DOHH2 (cell line): Measurements from ENCODE around the gene FOXN4.

Experiments
- H3F3A ChIP-seq: fragments of 200-600 bp; sonication (generic), shearing (Covaris generic); 2 replicates; pipeline ENCODE4 v1.6.0; 2016; ENCODE audit warnings: antibody characterized with exemption, mild to moderate bottlenecking; ENCODE audit not compliant: control insufficient read depth, insufficient read depth
- H3K27ac ChIP-seq: fragments of 200-600 bp; sonication (generic); 2 replicates; pipeline ENCODE4 v1.5.1; 2014; ENCODE audit warnings: low read depth, mild to moderate bottlenecking, low read length, moderate library complexity
- H3K27me3 ChIP-seq: fragments of 200-600 bp; sonication (generic); 2 replicates; pipeline ENCODE4 v1.6.1; 2014; ENCODE audit warnings: mild to moderate bottlenecking, low read length, mixed read lengths; ENCODE audit not compliant: control insufficient read depth
- H3K36me3 ChIP-seq: fragments of 200-600 bp; sonication (generic); 2 replicates; pipeline ENCODE4 v1.6.1; 2014; ENCODE audit warnings: mild to moderate bottlenecking, low read length, moderate library complexity, mixed read lengths; ENCODE audit not compliant: control insufficient read depth
- H3K4me1 ChIP-seq: fragments of 200-600 bp; sonication (generic); 2 replicates; pipeline ENCODE4 v1.6.1; 2014; ENCODE audit warnings: mild to moderate bottlenecking, low read length, mixed read lengths; ENCODE audit not compliant: control insufficient read depth
- H3K4me2 ChIP-seq: fragments of 200-600 bp; sonication (generic); 2 replicates; pipeline ENCODE4 v1.6.0; 2014; ENCODE audit warnings: mild to moderate bottlenecking, low read length, moderate library complexity
- H3K4me3 ChIP-seq: fragments of 200-600 bp; sonication (generic); 2 replicates; pipeline ENCODE4 v1.5.1; 2014; ENCODE audit warnings: mild to moderate bottlenecking, low read length, mixed read lengths
- H3K79me2 ChIP-seq: fragments of 200-600 bp; sonication (generic); 2 replicates; pipeline ENCODE4 v1.6.1; 2014; ENCODE audit warnings: mild to moderate bottlenecking, low read length, mixed read lengths; ENCODE audit not compliant: control insufficient read depth
- H3K9me2 ChIP-seq: fragments of 200-600 bp; sonication (generic); replicated peaks from 2 replicates; pipeline ENCODE4 v1.6.1; 2014; ENCODE audit warnings: mild to moderate bottlenecking, low read length, mixed read lengths; ENCODE audit not compliant: control insufficient read depth
- H3K9me3 ChIP-seq: fragments of 200-600 bp; sonication (generic); 2 replicates; pipeline ENCODE4 v1.6.1; 2014; ENCODE audit warnings: antibody characterized with exemption, low read length, mixed read lengths; ENCODE audit not compliant: control insufficient read depth, insufficient read depth
- H4K20me1 ChIP-seq: fragments of 200-600 bp; sonication (generic); 2 replicates; pipeline ENCODE4 v1.6.0; 2014; ENCODE audit warnings: low read depth, mild to moderate bottlenecking, antibody characterized with exemption, low read length, moderate library complexity; ENCODE audit not compliant: control insufficient read depth, insufficient read depth
- EZH2phosphoT487 ChIP-seq: fragments of 200-600 bp; sonication (generic); IDR thresholded peaks from 2 replicates; pipeline ENCODE4 v1.6.1; 2017; ENCODE audit warnings: borderline replicate concordance, mild to moderate bottlenecking, antibody characterized with exemption, low read length, moderate library complexity, mixed read lengths
- TF ChIP-seq, protein P1 (sequence below): fragments of 200-600 bp; sonication (generic); IDR thresholded peaks from one replicate; pipeline ENCODE4 v1.5.1; 2014; ENCODE audit warnings: antibody characterized with exemption, mild to moderate bottlenecking, low read depth, low read length; ENCODE audit not compliant: poor library complexity, severe bottlenecking

Gene FOXN4

DNA sequence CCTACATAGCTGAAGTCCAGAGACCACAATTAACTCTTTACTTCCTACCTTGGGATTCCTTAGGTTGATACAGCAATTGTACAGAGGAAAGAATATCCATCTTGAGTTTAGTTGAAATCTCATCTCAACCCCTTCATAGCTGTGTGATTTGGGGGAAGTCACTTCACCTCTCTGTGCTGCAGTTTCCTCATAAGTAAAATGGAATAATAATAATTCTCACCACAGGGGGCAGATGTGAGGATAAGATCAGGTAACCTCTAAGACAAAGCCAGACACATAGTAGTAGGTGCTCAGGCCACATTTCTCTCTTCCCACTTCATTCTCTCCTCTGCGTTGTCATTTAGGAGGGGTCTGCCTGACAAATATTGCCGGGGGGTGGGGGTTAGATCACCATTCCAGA, 6.7 kb downstream of the FOXN4 start:
- Histone ChIP-seq H3K9me3 (no peaks in the 10 kb centered on the region), H3F3A (no peaks in the 10 kb centered on the region), H3K27ac (no peak overlapping the region), H3K4me3 (no peak overlapping the region), H3K9me2 (no peaks in the 10 kb centered on the region), H3K27me3 (peaks cover 11% of the 10 kb centered on the region; the same call in 1 of the 2 replicates), H3K4me2 (no peak overlapping the region), H4K20me1 (no peaks in the 10 kb centered on the region), H3K79me2 (no peaks in the 10 kb centered on the region), H3K36me3 (no peaks in the 10 kb centered on the region), H3K4me1 (no peaks in the 10 kb centered on the region)
- TF ChIP-seq, protein P1, sequence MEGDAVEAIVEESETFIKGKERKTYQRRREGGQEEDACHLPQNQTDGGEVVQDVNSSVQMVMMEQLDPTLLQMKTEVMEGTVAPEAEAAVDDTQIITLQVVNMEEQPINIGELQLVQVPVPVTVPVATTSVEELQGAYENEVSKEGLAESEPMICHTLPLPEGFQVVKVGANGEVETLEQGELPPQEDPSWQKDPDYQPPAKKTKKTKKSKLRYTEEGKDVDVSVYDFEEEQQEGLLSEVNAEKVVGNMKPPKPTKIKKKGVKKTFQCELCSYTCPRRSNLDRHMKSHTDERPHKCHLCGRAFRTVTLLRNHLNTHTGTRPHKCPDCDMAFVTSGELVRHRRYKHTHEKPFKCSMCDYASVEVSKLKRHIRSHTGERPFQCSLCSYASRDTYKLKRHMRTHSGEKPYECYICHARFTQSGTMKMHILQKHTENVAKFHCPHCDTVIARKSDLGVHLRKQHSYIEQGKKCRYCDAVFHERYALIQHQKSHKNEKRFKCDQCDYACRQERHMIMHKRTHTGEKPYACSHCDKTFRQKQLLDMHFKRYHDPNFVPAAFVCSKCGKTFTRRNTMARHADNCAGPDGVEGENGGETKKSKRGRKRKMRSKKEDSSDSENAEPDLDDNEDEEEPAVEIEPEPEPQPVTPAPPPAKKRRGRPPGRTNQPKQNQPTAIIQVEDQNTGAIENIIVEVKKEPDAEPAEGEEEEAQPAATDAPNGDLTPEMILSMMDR, result peak; percentile 27
- TF ChIP-seq EZH2phosphoT487, result no peak

DNA sequence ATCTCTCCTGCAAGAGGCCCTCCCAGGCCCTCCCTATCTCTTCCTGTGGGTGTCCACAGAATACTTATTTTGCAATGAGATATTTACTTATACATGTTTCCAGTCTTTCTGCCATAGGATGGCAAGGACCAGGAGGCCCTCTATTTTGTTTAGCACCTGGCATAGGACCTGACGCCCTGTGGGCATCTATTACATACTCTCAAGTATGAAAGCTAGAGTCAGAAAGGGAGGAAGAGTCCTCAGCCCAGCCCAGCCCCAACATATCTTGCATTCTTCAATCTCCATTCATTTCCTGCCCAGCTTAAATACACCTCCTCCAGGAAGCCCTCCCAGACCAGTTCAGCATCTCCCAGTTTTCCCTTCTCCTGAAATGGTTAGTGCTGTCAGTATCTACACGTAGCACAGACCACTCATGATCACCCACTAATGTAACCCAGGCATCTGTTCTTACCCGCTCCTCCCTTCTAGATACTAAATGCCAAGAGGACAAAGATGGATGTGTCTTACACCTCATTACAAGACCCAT, 7.4 kb downstream of the FOXN4 start:
- H3K9me2 ChIP-seq, result no peaks in the 10 kb centered on the region
- H3K79me2 ChIP-seq, result no peaks in the 10 kb centered on the region
- H3F3A ChIP-seq, result no peaks in the 10 kb centered on the region
- H3K4me3 ChIP-seq, result no peak overlapping the region
- H3K27me3 ChIP-seq, result peaks cover 9% of the 10 kb centered on the region; the same call in 1 of the 2 replicates
- H3K4me2 ChIP-seq, result no peak overlapping the region
- no peaks in the 10 kb centered on the region for H3K4me1 ChIP-seq
- no peaks in the 10 kb centered on the region for H4K20me1 ChIP-seq
- no peaks in the 10 kb centered on the region for H3K36me3 ChIP-seq
- no peak overlapping the region for H3K27ac ChIP-seq
- H3K9me3 ChIP-seq, result no peaks in the 10 kb centered on the region
- TF ChIP-seq, protein P1, result no peak

GRCh38 chr12:109299849-109300248, 9.2 kb downstream of the FOXN4 start:
- Histone ChIP-seq H3K36me3 (no peaks in the 10 kb centered on the region), H3K4me1 (no peaks in the 10 kb centered on the region), H3K27me3 (peaks cover 9% of the 10 kb centered on the region; the same call in 1 of the 2 replicates), H3K9me2 (no peaks in the 10 kb centered on the region), H3K79me2 (no peaks in the 10 kb centered on the region), H4K20me1 (no peaks in the 10 kb centered on the region), H3K27ac (no peak overlapping the region), H3K9me3 (no peaks in the 10 kb centered on the region), H3K4me2 (no peak overlapping the region), H3K4me3 (no peak overlapping the region), H3F3A (no peaks in the 10 kb centered on the region)
- TF ChIP-seq, protein P1, result no peak
- no peak for TF ChIP-seq EZH2phosphoT487
